ENCODE results near the gene POLR1F. TPM values are rescaled to one million over a fixed set of nuclear protein-coding genes. Genes with fewer than 3 reads are reported as not detected.

Gene POLR1F
- total and polyA plus RNA-seq, 2 of the 4 experiments (the other 2 are of a cell fraction) = 6.8 to 16.1 TPM

DNA sequence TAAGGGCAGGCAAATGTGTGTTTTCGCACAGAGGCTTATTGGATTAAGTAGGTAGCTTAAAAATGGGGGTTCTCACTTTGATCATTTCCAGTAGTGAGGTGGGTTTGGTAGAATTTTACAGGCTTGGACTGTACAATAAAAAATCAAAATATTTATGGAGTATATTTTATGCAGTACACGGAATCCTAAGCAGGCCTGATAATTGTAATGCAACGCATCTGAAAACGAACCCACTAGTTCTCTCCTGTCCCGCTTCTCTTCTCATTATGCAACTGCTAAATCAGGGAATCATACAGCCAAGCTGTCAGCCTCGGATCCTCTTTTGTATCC is 377 bp upstream of the POLR1F start:
- H2AK5ac ChIP-seq (ENCODE audit: low read depth, low read length) = no peak overlapping the region
- TF ChIP-seq, protein P1, sequence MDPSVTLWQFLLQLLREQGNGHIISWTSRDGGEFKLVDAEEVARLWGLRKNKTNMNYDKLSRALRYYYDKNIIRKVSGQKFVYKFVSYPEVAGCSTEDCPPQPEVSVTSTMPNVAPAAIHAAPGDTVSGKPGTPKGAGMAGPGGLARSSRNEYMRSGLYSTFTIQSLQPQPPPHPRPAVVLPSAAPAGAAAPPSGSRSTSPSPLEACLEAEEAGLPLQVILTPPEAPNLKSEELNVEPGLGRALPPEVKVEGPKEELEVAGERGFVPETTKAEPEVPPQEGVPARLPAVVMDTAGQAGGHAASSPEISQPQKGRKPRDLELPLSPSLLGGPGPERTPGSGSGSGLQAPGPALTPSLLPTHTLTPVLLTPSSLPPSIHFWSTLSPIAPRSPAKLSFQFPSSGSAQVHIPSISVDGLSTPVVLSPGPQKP (IDR thresholded peaks at IDR 0.05; ENCODE audit: borderline replicate concordance, low read depth, low read length) = no peak
- TF ChIP-seq RCOR1 (IDR thresholded peaks at IDR 0.05; ENCODE audit: insufficient replicate concordance, low read length) = no peak
- TF ChIP-seq MAZ (IDR thresholded peaks at IDR 0.05; ENCODE audit: borderline replicate concordance, low read depth, low read length) = no peak
- H3K9me1 ChIP-seq (ENCODE audit: insufficient read depth, low read length) = no peaks in the 10 kb centered on the region
- H3K4me2 ChIP-seq (ENCODE audit: low read depth, low read length) = no peak overlapping the region
- peaks cover 8 to 20% of the 10 kb centered on the region in 2 experiments for H3K79me1 ChIP-seq (ENCODE audit: low read depth in 1 of 2, low read length in 2 of 2)
- no peaks in the 10 kb centered on the region for H3K9me3 ChIP-seq (ENCODE audit: control insufficient read depth, insufficient read depth, low read length)
- BruUV-seq (replicated peaks) = no TSS peak
- H4K20me1 ChIP-seq (ENCODE audit: insufficient read depth, low read length) = no peaks in the 10 kb centered on the region
- no peaks in the 10 kb centered on the region for H3K27me3 ChIP-seq (ENCODE audit: control insufficient read depth, insufficient read depth, low read length)
- H3K4me1 ChIP-seq (ENCODE audit: control insufficient read depth, insufficient read depth, low read length) = no peaks in the 10 kb centered on the region
- H2BK120ac ChIP-seq (ENCODE audit: low read depth, low read length) = no peak overlapping the region
- no peak overlapping the region for H2BK15ac ChIP-seq (ENCODE audit: low read depth, low read length)
- 43% methylated on average over 1 of the region's 6 CpGs; no CpG with 5 or more reads in 1 of the 2 experiments for WGBS, 2 experiments (ENCODE audit: extremely low coverage in 2 of 2, insufficient read length in 1 of 2)
- H3K56ac ChIP-seq (ENCODE audit: extremely low read depth, insufficient read depth, low read length) = 0 out of 2 replicates have a peak overlapping the region, but pooled peaks have one; percentile 5
- no peak overlapping the region for H2AK9ac ChIP-seq (replicated peaks; ENCODE audit: low read depth, low read length, poor library complexity)
- H3K4ac ChIP-seq (ENCODE audit: low read depth, low read length) = no peak overlapping the region
- H2BK20ac ChIP-seq (ENCODE audit: low read depth, low read length) = no peak overlapping the region
- no peak overlapping the region for H3K23ac ChIP-seq (ENCODE audit: low read depth, low read length)
- no peak overlapping the region for H3K18ac ChIP-seq (ENCODE audit: low read depth, low read length)
- H2BK5ac ChIP-seq (ENCODE audit: low read depth, low read length, poor library complexity, severe bottlenecking) = no peak overlapping the region
- CTCF ChIA-PET = interaction anchor here (0.6 to 2.1 kb wide), 9 partner anchors 9 to 889 kb away, joined by 3 to 9 read pairs (median 3); no protein-coding TSS in a partner anchor
- H3K36me3 ChIP-seq (ENCODE audit: control insufficient read depth, insufficient read depth, low read length) = no peaks in the 10 kb centered on the region
- no peak overlapping the region for H3K4me3 ChIP-seq (ENCODE audit: insufficient read depth, low read depth, low read length)
- ATAC-seq (ENCODE audit: low read depth) = no peak
- no peak for DNase-seq
- no peak overlapping the region for H3K27ac ChIP-seq (ENCODE audit: insufficient read depth, low read length)
- no peak overlapping the region for H4K5ac ChIP-seq (ENCODE audit: low read depth, low read length)
- H2AFZ ChIP-seq (replicated peaks; ENCODE audit: low read length, poor library complexity) = peak overlapping the region; percentile 97
- POLR2A ChIA-PET (ENCODE audit: unreplicated experiment) = interaction anchor here (0.6 kb wide), 1 partner anchor 45 kb away, joined by 5 read pairs; no protein-coding TSS in a partner anchor
- dilution Hi-C loops (cut with HindIII; ENCODE audit: low sequenced_read_pairs, unreplicated experiment) (no loop called here), in situ Hi-C loops (cut with MboI; ENCODE audit: low sequenced_read_pairs) (no loop called here), intact Hi-C loops (cut with micrococcal nuclease) (no loop called here)
- peak overlapping the region; percentile 41 to 67; a peak in 3 of 4 replicates for H4K8ac ChIP-seq (ENCODE audit: low read depth in 2 of 2, low read length in 2 of 2)
- H3K14ac ChIP-seq (replicated peaks; ENCODE audit: low read depth, low read length) = no peak overlapping the region
- no peak overlapping the region for H3K9ac ChIP-seq (ENCODE audit: low read depth, low read length)
- no peak overlapping the region for H4K91ac ChIP-seq (ENCODE audit: insufficient read depth, low read depth, low read length)

Measured in IMR-90 (cell line).